HG03558 (cell line): ENCODE measurements around the gene SIRT3.
"Not testable (repeated sequence)": the region's sequence is repeated elsewhere in the genome, so short reads cannot be mapped to it uniquely, and the experiment has no call there.

Experiments used
- ATAC-seq: cut with Tn5 transposase; IDR thresholded peaks from one replicate; pipeline ENCODE4 v1.9.1; 2021; ENCODE audit warnings: moderate number of reproducible peaks; ENCODE audit not compliant: unreplicated experiment; ENCODE audit errors: extremely low read depth

SIRT3 gene

DNA sequence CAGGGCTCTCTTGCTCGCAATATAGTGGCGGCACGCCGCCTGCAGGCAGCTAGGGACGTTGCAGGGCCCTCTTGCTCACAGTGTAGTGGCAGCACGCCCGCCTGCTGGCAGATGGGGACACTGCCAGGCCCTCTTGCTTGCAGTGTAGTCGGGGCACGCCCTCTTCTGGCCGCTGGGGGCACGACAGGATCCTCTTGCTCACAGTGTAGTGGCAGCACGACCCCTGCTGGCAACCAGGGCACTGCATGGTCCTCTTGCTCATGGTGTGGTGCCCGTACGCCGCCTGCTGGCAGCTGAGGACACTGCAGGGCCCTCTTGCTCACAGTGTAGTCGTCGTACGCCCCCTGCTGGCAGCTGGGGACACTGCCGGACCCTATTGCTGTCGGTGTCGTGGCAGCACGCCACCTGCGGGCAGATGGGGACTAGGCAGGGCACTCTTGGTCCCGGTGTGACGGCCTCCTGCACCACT, 46.3 kb downstream of the SIRT3 start:
- ATAC-seq: peak; percentile 47

DNA sequence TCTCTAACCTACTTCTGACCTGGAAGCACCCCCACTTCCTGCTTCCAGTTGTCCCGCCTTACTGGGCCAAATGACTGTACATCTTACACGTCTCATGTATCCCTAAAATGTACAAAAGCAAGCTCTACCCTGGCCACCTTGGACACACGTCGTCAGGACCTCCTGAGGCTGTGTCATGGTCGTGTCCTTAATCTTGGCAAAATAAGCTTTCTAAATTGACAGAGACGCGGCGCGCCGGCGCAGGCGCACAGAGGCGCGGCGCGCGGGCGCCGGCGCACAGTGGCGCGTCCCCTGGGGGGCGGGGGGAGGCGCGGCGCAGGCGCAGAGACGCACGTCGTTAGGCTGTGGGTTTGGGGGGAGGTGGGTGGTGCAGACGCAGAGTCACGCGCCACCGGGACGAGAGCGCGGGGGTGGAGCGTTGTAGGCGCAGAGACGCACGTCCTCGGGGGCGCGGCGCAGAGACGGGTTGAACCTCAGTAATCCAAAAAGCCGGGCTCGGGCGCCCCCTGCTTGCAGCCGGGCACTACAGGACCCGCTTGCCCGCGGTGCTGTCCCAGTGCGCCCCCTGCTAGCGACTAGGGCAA, 46.9 kb downstream of the SIRT3 start:
- not testable (repeated sequence) for ATAC-seq

DNA sequence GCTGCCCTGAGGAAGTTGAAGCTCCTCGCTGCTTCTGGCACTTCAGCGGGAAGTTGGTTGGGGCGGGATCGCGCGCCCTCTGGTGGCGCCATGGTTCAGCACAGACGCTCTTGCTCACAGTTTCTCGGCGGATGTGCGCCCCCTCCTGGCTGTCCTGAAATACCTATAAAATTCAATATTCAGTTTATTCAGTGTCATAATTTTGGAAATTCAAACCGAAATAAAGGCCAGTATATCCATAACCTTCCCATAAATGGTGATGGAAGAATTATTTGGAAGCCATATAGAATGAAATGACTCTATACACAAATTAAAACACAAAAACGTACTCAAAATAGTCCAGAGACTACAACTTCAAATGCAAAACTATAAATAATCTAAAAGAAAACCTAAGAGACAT, 55.9 kb downstream of the SIRT3 start:
- ATAC-seq: not testable (repeated sequence)
